ENCODE results near the gene ACTRT3.
"Not testable (repeated sequence)": the region's sequence is repeated elsewhere in the genome, so short reads cannot be mapped to it uniquely, and the experiment has no call there.

Gene ACTRT3

GRCh38 chr3:169772897-169773816, 3.8 kb upstream of the ACTRT3 start, which contains the start of gene MYNN:
TSS of gene MYNN (plus strand) at chr3:169773396. CDS start at chr3:169774296, 900 bp downstream.
- DNase-seq (ENCODE audit: low read depth) = peak; percentile 87

- DNase-seq (ENCODE audit: low read depth) = no peak
These were observed 3.0 kb upstream of the ACTRT3 start for GRCh38 chr3:169772305-169772896.

GRCh38 chr3:169771497-169772304, 2.3 kb upstream of the ACTRT3 start:
- DNase-seq (ENCODE audit: low read depth) = peak; percentile 50

GRCh38 chr3:169764882-169765612, 4.3 kb downstream of the ACTRT3 start, which contains the start of gene TERC:
TSS of gene TERC (minus strand) at chr3:169765060.
- DNase-seq (ENCODE audit: low read depth) = peak; percentile 85

- DNase-seq (ENCODE audit: low read depth) = peak; percentile 45
These were observed 5.0 kb downstream of the ACTRT3 start for GRCh38 chr3:169764312-169764881.

GRCh38 chr3:169760479-169760878, 8.9 kb downstream of the ACTRT3 start:
- DNase-seq (ENCODE audit: low read depth) = no peak

- DNase-seq (ENCODE audit: low read depth) = no peak
These were observed 10.1 kb downstream of the ACTRT3 start for GRCh38 chr3:169759256-169759655.

GRCh38 chr3:169758359-169758994, 10.9 kb downstream of the ACTRT3 start:
- no peak for DNase-seq (ENCODE audit: low read depth)

GRCh38 chr3:169755488-169755887, 13.9 kb downstream of the ACTRT3 start:
- no peak for DNase-seq (ENCODE audit: low read depth)

GRCh38 chr3:169754711-169755110, 14.7 kb downstream of the ACTRT3 start:
- no peak for DNase-seq (ENCODE audit: low read depth)

GRCh38 chr3:169751875-169752274, 17.5 kb downstream of the ACTRT3 start:
- DNase-seq (ENCODE audit: low read depth) = no peak

GRCh38 chr3:169750665-169751064, 18.7 kb downstream of the ACTRT3 start:
- no peak for DNase-seq (ENCODE audit: low read depth)

GRCh38 chr3:169748670-169749069, 20.7 kb downstream of the ACTRT3 start:
- no peak for DNase-seq (ENCODE audit: low read depth)

GRCh38 chr3:169746924-169747323, 22.4 kb downstream of the ACTRT3 start:
- DNase-seq (ENCODE audit: low read depth) = no peak

GRCh38 chr3:169744366-169745054, 24.9 kb downstream of the ACTRT3 start:
- DNase-seq (ENCODE audit: low read depth) = no peak

- no peak for DNase-seq (ENCODE audit: low read depth)
These were observed 30.3 kb downstream of the ACTRT3 start for GRCh38 chr3:169739067-169739466.

GRCh38 chr3:169731857-169732256, 37.5 kb downstream of the ACTRT3 start:
- DNase-seq (ENCODE audit: low read depth) = not testable (repeated sequence)

GRCh38 chr3:169722724-169723123, 46.6 kb downstream of the ACTRT3 start:
- no peak for DNase-seq (ENCODE audit: low read depth)

- DNase-seq (ENCODE audit: low read depth) = not testable (repeated sequence)
These were observed 50.9 kb downstream of the ACTRT3 start for GRCh38 chr3:169718415-169718814.
